Kidney glomerular epithelial cell (primary cell): ENCODE results near the gene PRKAG2.
"Not testable (repeated sequence)": the region's sequence is repeated elsewhere in the genome, so short reads cannot be mapped to it uniquely, and the experiment has no call there.

Source experiments
- DNase-seq: peaks from one replicate; lab custom pipeline; 2025; lab: John Stamatoyannopoulos, UW

The PRKAG2 gene

DNA sequence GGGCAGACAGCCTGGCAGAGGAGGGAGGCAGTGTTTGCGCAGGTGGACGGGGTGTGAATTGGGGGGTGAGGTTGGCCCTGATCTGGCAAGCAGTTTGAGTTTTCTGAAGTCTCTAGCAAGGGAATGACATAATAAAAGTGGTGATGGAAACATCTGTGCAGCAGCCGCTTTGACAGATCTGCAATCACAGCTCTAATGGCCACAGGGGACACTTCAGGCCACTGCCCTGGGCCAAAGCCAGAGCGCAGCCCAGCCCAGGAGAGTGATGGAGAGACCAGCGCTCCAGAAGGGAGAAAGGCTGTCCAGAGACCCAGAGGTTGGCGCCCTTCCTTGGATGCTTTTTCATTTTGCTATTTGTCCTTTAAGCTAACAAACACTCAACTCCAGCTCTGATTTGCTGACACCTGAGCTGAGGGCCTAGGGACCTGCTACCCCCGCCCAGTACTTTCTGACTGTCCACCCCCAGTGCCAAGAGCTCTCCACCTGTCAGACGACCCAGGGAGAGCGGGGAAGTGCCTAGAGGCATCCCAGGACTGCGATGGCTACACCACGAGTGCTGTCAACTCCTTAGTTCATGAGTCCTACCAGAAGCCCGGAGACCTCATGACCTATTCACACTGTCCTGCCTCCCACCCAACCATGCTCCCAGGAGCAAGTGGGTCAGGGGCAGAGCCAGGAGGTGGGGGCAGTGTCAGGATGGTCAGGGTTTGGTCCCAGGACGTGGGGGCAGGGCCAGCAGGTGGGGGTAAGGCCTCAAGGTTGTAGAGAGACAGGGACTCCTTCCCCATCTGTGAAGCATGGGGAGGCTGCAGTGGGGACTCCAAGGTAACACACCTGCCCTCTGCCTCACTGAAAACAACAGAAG lies 112.6 kb downstream of the PRKAG2 start:
- no peak for DNase-seq

DNA sequence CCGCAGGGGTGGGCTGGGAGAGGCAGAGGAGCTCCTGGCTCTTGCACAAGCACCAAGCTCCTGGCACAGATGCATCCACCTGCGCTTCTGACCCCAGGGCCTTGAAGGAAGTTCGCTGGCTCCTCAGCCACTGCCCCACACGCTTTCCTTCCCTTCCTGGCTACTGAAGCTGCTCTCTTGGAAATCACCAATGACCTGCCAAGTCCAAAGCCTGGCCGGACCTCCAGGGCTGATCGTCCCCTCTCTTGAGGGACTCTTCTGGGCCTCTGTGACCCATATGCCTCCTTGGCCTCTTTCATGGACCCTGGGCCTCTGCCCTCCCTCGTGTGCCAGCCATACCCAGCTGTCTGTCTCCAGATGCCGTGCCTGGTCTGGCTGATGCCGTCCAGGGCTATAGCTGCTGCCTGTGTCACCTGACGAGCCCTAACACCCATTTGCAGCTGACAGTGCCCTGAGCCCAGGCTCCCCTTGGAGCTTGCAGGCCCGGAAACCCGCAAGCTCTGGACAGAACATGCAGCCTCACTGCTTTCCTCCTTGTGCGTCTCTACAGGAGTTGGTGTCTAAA lies 113.4 kb downstream of the PRKAG2 start:
- no peak for DNase-seq

DNA sequence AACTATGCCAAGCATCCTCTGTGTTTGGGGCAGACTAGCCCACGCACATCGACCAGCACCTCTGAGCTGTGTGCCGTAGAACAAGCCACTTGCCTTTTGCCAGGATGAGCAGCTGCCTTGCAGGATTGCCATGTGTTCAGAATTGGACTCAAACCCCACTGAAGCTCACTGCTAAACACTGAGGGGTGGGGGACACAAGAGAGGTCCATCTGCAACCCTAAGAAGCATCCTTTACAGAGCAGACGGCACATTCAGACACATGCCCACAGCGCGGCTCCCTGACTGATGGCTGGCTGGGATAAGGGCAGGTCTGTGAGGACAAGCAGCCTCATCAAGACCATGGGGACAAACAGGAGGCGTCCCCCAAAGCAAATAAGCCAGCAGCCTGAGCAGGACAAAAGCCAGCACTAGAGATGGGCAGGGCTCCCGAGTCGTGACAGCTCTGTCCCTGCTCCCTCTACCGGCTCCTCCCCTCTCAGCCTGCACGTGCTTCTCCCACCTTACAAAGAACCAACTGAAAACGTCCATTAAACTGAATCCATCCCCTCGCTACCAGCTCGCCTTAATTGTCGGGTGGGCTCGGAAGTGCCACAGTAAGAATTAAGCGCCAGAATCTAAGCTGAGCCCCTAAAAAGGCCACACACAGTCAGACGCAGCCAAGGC lies 114.2 kb downstream of the PRKAG2 start:
- no peak for DNase-seq

DNA sequence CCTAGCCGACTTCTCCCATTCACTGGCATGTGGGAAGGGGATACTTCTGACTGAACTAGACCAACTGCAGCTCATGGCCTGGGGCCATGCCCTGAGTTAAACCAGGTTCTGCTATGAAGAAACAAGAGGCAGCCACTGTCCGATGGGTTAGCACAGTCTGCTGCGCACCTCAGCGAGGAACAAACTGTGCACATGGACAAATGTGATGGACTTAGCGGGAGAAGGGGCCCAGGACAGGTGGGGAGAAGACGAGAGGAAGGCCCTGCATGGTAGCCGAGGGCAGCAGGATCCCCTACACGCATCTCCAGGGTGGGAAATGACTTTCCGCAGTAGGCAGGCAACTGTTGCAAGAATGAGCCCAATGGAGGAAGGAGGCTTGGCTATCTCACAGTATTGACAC lies 115.0 kb downstream of the PRKAG2 start:
- no peak for DNase-seq

DNA sequence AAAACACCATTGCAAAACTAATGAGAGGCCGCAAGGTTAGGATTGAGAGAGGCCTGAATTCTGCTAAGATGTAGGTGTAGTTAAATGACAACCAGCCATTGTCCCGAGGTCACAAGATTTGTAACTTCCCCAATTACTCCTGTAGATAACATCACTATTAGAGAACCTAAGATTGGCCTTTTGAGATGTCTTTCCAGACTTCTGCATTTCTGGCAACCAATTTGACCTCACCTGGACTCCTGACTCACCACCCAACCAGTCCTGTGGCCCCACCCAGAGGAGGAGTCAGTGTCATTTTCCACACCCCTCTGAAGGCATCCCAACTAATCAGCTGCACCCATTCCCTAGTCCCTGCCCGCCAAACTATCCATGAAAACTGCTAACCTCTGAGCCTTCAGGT lies 115.7 kb downstream of the PRKAG2 start:
- DNase-seq: no peak

- peak; percentile 46 for DNase-seq
These were observed 117.3 kb downstream of the PRKAG2 start for GRCh38 chr7:151759591-151760042.

DNA sequence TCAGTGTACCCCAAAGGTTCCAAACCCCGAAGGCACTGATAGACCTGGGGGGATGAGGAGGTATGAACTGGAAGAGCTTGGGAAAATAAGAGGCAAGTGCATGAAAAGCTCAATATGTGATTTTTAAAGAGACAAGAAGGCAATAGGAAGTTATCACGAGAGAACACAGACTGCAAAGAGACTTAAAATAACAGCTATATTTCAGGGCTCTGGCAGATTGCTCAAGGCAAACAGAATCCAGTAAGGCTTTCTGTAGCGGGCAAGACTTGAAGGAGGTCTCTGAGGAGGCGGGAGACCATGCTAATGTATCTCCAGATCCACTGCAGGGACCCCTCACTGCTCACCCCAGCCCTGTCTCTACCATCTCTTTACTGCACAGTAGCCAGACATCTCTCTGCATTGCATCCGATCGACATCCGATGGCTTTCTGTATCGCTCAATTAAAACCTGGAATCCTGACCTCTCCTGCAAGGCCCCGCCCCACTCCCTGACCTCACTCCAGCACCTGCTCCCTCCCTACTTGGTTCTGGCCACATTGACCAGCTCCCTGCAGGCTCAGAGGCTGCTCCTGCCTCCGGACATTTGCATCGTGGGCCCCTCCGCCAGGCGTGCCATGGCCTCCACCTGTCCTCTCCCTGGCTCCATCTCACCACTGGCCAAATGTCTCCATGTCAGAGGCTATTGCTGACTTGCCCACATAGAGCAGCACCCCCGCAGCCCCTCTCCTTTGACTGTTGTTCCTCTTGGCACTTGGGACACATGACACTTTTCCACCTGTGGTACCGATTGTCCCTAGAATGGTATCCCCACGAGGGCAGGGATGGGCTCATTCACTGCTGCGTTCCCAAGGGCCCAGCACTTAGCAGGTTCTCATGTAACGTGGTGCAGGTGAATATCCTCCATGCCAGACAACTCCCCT lies 118.0 kb downstream of the PRKAG2 start:
- DNase-seq: no peak

DNA sequence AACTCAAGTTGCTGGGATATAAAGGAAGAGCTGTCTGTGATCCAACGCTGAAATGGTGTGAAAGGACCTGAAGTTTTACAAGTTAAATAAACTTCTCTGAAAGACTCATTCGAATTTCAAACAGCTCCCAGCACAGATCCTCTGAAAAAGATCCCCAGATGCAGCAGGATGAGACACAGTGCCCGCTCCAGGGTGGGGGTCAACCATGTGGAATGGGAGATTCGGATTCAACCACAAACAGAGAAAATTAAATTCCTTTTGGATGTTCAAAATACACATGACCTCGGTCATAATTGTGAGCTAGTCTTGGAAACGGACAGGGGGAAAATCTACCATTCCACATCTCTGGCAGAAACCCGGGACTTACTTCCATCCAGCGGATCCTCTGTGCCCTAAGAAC lies 119.6 kb downstream of the PRKAG2 start:
- no peak for DNase-seq

GRCh38 chr7:151756866-151757265 lies 120.0 kb downstream of the PRKAG2 start:
- no peak for DNase-seq

DNA sequence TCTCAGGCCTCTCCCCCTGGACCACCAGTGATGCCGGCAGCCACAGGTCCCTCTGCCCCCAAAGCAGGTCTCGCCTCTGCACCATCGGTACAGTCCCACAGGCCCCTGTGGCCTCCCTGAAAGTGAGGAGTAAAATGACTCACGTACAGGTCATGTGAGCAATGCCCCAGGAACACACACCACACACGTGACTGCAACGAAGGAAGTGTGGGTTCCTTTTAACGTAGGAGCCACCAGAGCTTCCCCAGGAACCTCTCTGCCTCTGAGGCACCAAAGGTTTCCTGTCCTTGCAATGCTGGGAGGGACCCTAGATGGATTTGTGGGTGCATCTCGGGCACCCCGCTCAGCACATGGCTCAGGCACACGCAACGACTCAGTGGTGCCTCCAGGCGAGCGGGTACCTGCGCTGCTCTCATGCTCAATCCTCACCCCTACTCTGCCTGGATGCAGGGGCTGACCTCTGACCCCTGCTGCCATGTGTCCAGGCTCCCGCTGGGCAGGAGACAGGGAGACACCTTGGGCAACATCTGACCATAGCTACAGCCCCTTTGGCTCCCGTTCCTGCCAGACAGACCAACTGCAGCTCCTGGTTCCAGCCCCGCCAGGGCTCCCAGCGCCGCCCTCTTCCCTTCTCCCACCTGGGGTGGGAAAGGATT lies 120.7 kb downstream of the PRKAG2 start:
- peak; percentile 24 for DNase-seq

DNA sequence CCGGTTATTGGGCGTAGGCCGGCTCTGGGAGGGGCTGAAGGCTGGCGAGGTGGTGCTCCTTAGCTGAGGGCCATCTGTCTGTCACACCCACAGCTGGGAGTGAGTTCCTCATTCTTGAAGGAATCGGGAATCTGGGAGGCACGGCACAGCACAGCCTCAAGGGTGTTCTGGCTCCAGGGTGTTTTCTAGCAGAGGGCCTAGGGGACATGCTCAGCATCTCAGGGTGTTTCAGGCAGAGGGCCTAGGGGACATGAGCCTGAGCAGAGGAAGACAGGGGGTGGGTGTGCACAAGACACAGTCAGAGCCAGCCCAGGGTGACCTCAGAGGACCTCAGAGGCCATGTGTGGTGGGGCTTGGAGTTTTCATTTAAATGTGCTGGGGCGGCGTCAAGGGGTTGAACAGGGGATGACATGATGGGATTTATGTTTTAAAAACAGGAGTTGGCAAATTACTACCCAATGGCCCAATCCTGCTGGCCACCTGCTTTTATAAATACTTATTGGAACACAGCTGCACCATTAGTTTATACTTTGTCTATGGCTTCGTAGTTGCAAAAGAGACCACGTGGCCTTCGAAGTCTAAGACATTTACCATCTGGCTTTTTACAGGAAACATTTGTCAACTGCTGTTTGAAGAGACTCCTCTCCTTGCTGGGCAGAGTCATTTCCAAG lies 121.6 kb downstream of the PRKAG2 start:
- DNase-seq: no peak

DNA sequence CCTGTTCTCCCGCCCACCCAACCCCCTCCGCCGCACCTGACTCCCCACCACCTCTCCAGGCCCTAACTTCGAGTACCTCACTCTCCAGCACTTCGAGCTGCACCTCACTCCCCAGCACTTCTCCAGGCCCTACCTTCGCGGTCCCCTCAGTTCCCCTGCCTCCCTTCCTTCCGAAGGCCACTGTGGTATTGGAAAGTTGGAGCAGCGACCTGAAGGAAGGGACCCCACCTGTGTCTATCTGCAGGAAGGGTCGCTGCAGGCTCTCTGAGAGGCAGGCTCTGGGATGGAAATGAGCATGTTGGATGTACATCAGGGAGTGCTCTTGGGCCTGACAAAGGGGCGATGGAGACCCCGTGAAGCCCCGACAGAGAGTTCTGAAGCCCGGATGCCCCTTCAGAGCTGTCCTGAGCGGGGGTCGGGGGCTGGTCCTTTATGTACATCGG lies 122.2 kb downstream of the PRKAG2 start:
- no peak for DNase-seq

DNA sequence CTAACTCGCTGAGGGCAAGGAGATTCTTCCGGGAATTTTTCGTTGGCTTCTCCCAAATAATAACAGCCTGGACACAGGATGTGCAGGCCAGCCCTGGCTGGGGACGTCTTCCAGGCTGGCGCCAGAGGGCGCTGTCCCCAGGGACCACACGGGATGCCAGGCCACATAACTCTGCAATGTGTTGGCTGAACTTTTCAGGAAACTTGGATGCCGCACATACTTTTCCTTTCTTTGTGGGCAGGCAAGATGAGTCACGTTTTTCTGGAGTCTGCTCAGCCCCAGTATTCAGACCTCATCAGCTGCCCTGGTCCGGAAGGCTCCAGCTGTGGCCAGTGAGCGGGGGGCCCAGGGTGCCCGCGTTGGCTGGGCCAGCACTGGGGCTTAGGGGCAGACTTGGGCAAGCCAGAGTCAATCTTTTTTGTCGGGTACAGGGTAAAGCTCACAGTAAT lies 122.7 kb downstream of the PRKAG2 start:
- peak; percentile 99 for DNase-seq

DNA sequence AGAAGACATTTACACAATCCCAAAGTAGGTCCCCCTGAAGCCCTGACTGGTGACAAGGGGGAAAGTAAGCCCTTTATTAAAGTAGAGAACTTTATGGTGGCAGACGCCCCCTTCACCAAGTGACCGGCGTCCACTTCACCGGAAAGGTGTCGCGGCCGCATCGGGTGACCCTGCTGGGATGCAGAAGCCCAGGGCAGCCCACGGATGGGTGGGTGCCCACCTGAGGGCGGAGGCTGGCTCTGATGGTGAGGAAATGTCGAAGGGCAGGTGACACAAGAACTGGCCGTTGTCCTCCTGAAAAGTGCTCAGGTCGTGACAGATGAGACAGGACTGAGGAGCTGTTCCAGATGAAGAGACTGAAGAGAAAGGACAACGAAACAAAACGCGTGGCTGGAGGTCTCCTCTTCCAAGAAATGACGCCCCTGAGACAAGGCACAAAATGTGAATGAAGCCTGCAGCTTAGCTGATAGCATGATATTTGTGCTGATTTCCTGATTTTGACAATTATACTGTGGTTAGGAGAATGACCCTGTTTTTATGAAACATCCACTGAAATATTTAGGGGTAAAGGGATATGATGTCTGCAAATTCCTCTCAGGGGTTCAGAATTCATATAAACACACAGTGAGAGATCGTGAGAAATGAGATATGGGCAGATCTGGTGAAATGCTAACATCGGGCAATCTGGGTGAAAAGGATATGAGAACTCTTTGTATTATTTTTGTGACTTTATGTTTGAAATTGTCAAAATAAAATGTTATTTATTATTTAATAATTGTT lies 123.9 kb downstream of the PRKAG2 start:
- DNase-seq: no peak

GRCh38 chr7:151752037-151752436 lies 124.9 kb downstream of the PRKAG2 start:
- DNase-seq: no peak

DNA sequence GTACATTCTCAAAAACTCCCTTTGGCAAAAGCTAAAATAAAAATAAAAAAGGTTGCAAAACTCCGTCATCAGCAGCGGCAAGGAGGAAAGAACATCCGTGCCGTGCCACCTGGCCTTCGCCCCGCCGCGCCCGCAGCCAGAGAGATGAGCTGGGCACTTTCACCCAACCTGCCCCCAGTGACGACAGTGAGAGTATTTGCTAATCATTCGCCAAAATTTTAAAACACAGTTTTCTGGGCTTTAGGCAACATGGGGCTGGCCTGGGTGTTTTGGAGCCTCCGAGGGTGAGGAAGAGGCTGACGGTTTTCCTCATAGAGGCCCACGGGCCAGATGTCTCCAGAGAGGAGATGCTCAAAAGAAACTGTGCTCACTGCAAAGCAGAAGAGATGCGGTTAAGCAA lies 128.2 kb downstream of the PRKAG2 start:
- DNase-seq: no peak

DNA sequence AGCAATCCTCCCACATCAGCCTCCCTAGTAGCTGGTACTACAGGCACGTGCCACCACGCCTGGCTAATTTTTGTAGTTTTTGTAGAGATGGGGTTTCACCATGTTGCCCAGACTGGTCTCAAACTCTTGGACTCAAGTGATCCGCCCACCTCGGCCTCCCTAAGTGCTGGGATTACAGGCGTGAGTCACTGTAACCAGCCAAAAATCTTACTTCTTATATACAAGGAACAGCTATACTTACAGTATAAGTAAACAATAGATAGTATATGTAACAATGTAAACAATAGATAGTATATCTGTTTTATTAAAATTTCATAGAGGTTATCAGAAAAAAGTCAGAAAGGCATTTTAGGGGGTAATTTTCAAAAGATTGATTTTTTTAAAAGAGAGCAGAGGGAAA lies 128.9 kb downstream of the PRKAG2 start:
- DNase-seq: not testable (repeated sequence)

GRCh38 chr7:151745706-151746105 lies 131.2 kb downstream of the PRKAG2 start:
- DNase-seq: no peak

DNA sequence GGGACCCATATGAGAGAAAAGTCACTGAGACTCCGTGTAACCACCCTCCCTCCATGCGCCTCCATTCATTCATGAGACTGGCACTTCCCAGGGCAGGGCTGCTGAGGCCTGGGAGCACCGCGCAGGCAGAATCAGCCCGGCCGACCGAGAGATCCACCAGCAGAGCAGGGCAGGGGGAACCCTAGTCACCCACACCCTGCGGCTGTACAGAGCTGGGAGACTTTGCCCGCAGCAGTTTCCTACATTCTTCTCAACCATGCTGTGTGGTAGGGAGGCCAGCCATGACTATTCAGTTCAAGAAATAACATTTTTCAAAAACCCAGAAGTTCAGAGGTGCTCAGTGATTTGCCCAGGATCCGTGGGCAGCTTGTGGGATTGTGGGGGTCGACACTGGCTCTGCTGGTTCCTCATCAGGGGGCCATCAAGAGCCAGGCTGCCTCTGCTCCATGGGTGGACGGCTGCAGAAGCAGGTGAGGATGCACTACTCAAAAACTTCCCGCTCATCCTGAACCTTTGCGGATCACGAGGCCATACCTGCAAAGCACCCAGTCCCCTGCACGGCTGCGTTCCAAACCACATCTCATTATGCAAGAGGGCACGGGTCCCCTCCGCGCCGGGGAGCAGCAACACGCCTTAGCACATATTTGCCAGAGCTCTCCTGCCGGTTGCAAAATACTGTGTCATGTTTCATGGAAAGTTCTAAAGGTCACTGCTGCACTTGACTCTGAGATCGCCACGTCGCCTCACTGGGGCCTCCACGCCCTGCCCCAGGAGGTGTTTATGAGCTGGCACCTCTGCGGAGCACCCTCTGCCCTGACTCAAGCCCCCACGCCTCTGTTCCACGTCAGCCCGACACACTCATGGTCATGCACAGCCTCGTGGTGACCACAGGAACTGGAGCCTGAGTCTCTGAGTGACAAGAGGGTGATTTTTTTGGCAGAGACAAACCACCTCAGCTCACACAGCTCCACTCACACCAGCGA lies 132.0 kb downstream of the PRKAG2 start:
- DNase-seq: peak; percentile 50
